Stimulated activated CD8-positive, alpha-beta memory T cell treated with anti-CD3 and anti-CD28 coated beads, Interleukin-12 subunit alpha, Interleukin-12 subunit beta, amount 100 ng/mL, for 24 hours (primary cell): Measurements from ENCODE around the gene PANX1.
"Not testable (repeated sequence)": the region's sequence is repeated elsewhere in the genome, so short reads cannot be mapped to it uniquely, and the experiment has no call there.

ENCODE experiments used
- DNase-seq: peaks from one replicate; pipeline ENCODE4 v3.0.0-alpha.2; 2020; ENCODE audit errors: extremely low read depth

The PANX1 gene

GRCh38 chr11:94128746-94129511 is at the start of gene PANX1:
PANX1 (plus strand) TSS chr11:94128841; CDS start chr11:94129313, 472 bp downstream.
- DNase-seq = no peak

GRCh38 chr11:94084164-94084563 is 44.5 kb upstream of the PANX1 start:
- DNase-seq = no peak

- no peak for DNase-seq
Observed at GRCh38 chr11:94088906-94089305, 39.7 kb upstream of the PANX1 start.

GRCh38 chr11:94089341-94089740 is 39.3 kb upstream of the PANX1 start:
- no peak for DNase-seq

- no peak for DNase-seq
Observed at GRCh38 chr11:94090401-94090800, 38.2 kb upstream of the PANX1 start.

- DNase-seq = no peak
Observed at GRCh38 chr11:94091091-94091490, 37.5 kb upstream of the PANX1 start.

- no peak for DNase-seq
Observed at GRCh38 chr11:94100253-94100652, 28.4 kb upstream of the PANX1 start.

- no peak for DNase-seq
Observed at GRCh38 chr11:94103471-94103870, 25.2 kb upstream of the PANX1 start.

- no peak for DNase-seq
Observed at GRCh38 chr11:94104734-94105133, 23.9 kb upstream of the PANX1 start.

- DNase-seq = no peak
Observed at GRCh38 chr11:94106716-94107115, 21.9 kb upstream of the PANX1 start.

GRCh38 chr11:94107363-94107762 is 21.3 kb upstream of the PANX1 start:
- DNase-seq = no peak

GRCh38 chr11:94111241-94111640 is 17.4 kb upstream of the PANX1 start:
- DNase-seq = no peak

- DNase-seq = no peak
Observed at GRCh38 chr11:94111660-94112059, 17.0 kb upstream of the PANX1 start.

GRCh38 chr11:94112206-94112953 is 16.3 kb upstream of the PANX1 start:
- DNase-seq = no peak

GRCh38 chr11:94117197-94117574 is 11.5 kb upstream of the PANX1 start:
- DNase-seq = no peak

- DNase-seq = no peak
Observed at GRCh38 chr11:94117871-94118270, 10.8 kb upstream of the PANX1 start.

GRCh38 chr11:94119676-94120075 is 9.0 kb upstream of the PANX1 start:
- not testable (repeated sequence) for DNase-seq

- DNase-seq = not testable (repeated sequence)
Observed at GRCh38 chr11:94120516-94120915, 8.1 kb upstream of the PANX1 start.

- DNase-seq = no peak
Observed at GRCh38 chr11:94120946-94121345, 7.7 kb upstream of the PANX1 start.

- no peak for DNase-seq
Observed at GRCh38 chr11:94125407-94126115, 3.1 kb upstream of the PANX1 start.

- DNase-seq = no peak
Observed at GRCh38 chr11:94127638-94128037, 1.0 kb upstream of the PANX1 start.

GRCh38 chr11:94128291-94128745 is 323 bp upstream of the PANX1 start:
- DNase-seq = no peak
